Ascending aorta (tissue), 2 donors: ENCODE results near the gene SEC22C. TPM values are rescaled to one million over a fixed set of nuclear protein-coding genes. Genes with fewer than 3 reads are reported as not detected.
A peak's percentile ranks its signal among the peaks of the same experiment; 100 is the strongest.

Source experiments
- DNase-seq, 2 donors: peaks; one replicate each; pipeline ENCODE4 v3.0.0-alpha.2; 2019; ENCODE audit warnings: low spot score in 2 of 2
- H3K27ac ChIP-seq, 2 donors: fragments of 200-600 bp; sonication (generic); one replicate each; pipeline ENCODE4 v1.5.1; 2016 to 2017; ENCODE audit warnings: mild to moderate bottlenecking in 1 of 2
- H3K27me3 ChIP-seq: fragments of 200-600 bp; sonication (generic); one replicate; pipeline ENCODE4 v1.5.1; 2017
- H3K36me3 ChIP-seq, 2 donors: fragments of 200-600 bp; sonication (generic); one replicate each; pipeline ENCODE4 v1.5.1; 2016
- H3K4me1 ChIP-seq, 2 donors: fragments of 200-600 bp; sonication (generic); one replicate each; pipeline ENCODE4 v1.5.1; 2016 to 2017; ENCODE audit warnings: mild to moderate bottlenecking in 1 of 2
- H3K4me3 ChIP-seq, 2 donors: fragments of 200-600 bp; sonication (generic); one replicate each; pipeline ENCODE4 v1.5.1; 2016 to 2017; ENCODE audit warnings: mild to moderate bottlenecking in 1 of 2
- H3K9me3 ChIP-seq, 2 donors: fragments of 200-600 bp; sonication (generic); one replicate each; pipeline ENCODE4 v1.5.1; 2016
- CTCF ChIP-seq, 3 experiments: fragments of 200-600 bp in 2 of 3; fragments of 450-650 bp in 1 of 3; sonication (generic) in 2 of 3; IDR thresholded peaks; one replicate each; pipeline ENCODE4 v1.5.1; 2016 to 2019; ENCODE audit warnings: antibody characterized with exemption in 3 of 3, mild to moderate bottlenecking in 1 of 3, moderate library complexity in 1 of 3
- intact Hi-C: fragments of 100-400 bp; cut with DNase I; formaldehyde crosslinking; loops from one replicate; pipeline ENCODE4 v1.15.1; 2023
- total RNA-seq: library from RNA; depleted of rRNA; stranded (reverse); fragments of >200 nt; gene quantifications from one replicate; pipeline ENCODE4 v1.1.0, GENCODE V29; 2016

SEC22C gene
- total RNA-seq, 1 donor from 2014 or later: 28.3 TPM

- no peak for TF ChIP-seq CTCF (IDR thresholded peaks at IDR 0.05)
- Histone ChIP-seq H3K27me3 (no peaks in the 10 kb centered on the region), H3K27ac (no peak overlapping the region), H3K4me1 (peaks cover 2 to 5% of the 10 kb centered on the region in 2 donors), H3K9me3 (no peaks in the 10 kb centered on the region), H3K36me3 (no peaks in the 10 kb centered on the region), H3K4me3 (no peak overlapping the region)
- intact Hi-C loops: no loop called here
- DNase-seq: peak in 1 of 2 donors; percentile 58
These were observed 76.5 kb downstream of the SEC22C start for GRCh38 chr3:42505128-42505848.

GRCh38 chr3:42504334-42505127 lies 77.2 kb downstream of the SEC22C start:
- Histone ChIP-seq H3K4me3 (no peak overlapping the region), H3K27me3 (no peaks in the 10 kb centered on the region), H3K27ac (no peak overlapping the region), H3K4me1 (peaks cover 2 to 5% of the 10 kb centered on the region in 2 donors), H3K9me3 (no peaks in the 10 kb centered on the region), H3K36me3 (no peaks in the 10 kb centered on the region)
- TF ChIP-seq CTCF (IDR thresholded peaks at IDR 0.05): no peak
- intact Hi-C loops: loop anchor here (5.0 kb wide), 1 partner anchor 243 kb away; no protein-coding TSS in a partner anchor
- peak in 1 of 2 donors; percentile 61 for DNase-seq

- Histone ChIP-seq H3K27ac (peak overlapping the region in 1 of 2 donors; percentile 29), H3K9me3 (no peaks in the 10 kb centered on the region), H3K27me3 (no peaks in the 10 kb centered on the region), H3K4me3 (no peak overlapping the region), H3K36me3 (no peaks in the 10 kb centered on the region), H3K4me1 (peaks cover 2 to 5% of the 10 kb centered on the region in 2 donors)
- no peak for TF ChIP-seq CTCF (IDR thresholded peaks at IDR 0.05)
- DNase-seq: peak in 1 of 2 donors; percentile 31
- intact Hi-C loops: loop anchor here (5.0 kb wide), 1 partner anchor 243 kb away; no protein-coding TSS in a partner anchor
These were observed 77.8 kb downstream of the SEC22C start for GRCh38 chr3:42503957-42504333.

GRCh38 chr3:42503251-42503924 lies 78.4 kb downstream of the SEC22C start:
- no peak for TF ChIP-seq CTCF (IDR thresholded peaks at IDR 0.05)
- H3K9me3 ChIP-seq: no peaks in the 10 kb centered on the region
- peak in 1 of 2 donors; percentile 60 for DNase-seq
- peak overlapping the region in 1 of 2 donors; percentile 67 for H3K4me3 ChIP-seq
- no peaks in the 10 kb centered on the region for H3K36me3 ChIP-seq
- intact Hi-C loops: loop anchor here (5.0 kb wide), 1 partner anchor 244 kb away; no protein-coding TSS in a partner anchor
- peak overlapping the region in 1 of 2 donors; percentile 29 for H3K27ac ChIP-seq
- no peaks in the 10 kb centered on the region for H3K27me3 ChIP-seq
- H3K4me1 ChIP-seq: peaks cover 2 to 5% of the 10 kb centered on the region in 2 donors

- intact Hi-C loops: loop anchor here (1.0 to 5.0 kb wide), 2 partner anchors 45 to 245 kb away; no protein-coding TSS in a partner anchor
- Histone ChIP-seq H3K36me3 (no peaks in the 10 kb centered on the region), H3K9me3 (no peaks in the 10 kb centered on the region), H3K27me3 (no peaks in the 10 kb centered on the region), H3K4me3 (peak within 1 kb of the TSS; percentile 66 to 67), H3K27ac (peak within 1 kb of the TSS in 1 of 2 donors; percentile 29), H3K4me1 (peaks cover 2 to 5% of the 10 kb centered on the region in 2 donors)
- no peak for TF ChIP-seq CTCF (IDR thresholded peaks at IDR 0.05)
- DNase-seq: peak in 1 of 2 donors; percentile 81
These were observed 79.1 kb downstream of the SEC22C start, which contains the start of gene VIPR1 for GRCh38 chr3:42502429-42503250. TSS of gene VIPR1 (plus strand) at chr3:42502643. CDS start at chr3:42502736, 93 bp downstream.
